Measurements from ENCODE around the gene POM121L2. TPM values are rescaled to one million over a fixed set of nuclear protein-coding genes. Genes with fewer than 3 reads are reported as not detected.

The POM121L2 gene
- total RNA-seq, 2 donors from 2014 or later = 0.62 TPM; not detected in 1

DNA sequence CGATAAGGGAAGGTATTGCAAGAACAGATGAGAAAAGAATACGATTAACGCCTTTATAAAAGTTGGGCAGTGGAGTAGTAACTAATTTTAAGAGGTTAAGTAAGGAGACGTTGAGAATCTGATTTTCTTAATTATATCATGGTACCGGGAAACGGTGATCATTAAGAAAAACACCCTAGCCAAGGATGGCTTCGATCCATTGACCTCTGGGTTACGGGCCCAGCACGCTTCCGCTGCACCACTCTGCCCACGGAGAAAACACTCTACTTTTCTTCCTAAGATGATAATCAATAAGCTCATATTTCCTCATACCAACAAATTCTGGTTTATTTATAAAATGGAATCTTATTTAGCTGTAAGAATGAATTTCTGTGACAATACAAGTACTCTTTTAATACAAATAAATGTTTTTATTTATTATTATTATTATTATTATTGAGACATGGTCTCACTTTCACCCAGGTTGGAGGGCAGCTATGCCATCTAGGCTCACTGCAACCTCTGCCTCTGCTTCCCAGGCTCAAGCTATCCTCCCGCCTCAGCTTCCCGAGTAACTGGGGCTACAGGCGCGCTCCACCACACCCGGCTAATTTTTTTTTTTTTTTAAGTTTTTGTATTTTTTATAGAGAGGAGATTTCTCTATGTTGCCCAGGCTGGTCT is 8.3 kb downstream of the POM121L2 start:
- intact Hi-C loops (cut with DNase I) = no loop called here
- TF ChIP-seq, protein P1, sequence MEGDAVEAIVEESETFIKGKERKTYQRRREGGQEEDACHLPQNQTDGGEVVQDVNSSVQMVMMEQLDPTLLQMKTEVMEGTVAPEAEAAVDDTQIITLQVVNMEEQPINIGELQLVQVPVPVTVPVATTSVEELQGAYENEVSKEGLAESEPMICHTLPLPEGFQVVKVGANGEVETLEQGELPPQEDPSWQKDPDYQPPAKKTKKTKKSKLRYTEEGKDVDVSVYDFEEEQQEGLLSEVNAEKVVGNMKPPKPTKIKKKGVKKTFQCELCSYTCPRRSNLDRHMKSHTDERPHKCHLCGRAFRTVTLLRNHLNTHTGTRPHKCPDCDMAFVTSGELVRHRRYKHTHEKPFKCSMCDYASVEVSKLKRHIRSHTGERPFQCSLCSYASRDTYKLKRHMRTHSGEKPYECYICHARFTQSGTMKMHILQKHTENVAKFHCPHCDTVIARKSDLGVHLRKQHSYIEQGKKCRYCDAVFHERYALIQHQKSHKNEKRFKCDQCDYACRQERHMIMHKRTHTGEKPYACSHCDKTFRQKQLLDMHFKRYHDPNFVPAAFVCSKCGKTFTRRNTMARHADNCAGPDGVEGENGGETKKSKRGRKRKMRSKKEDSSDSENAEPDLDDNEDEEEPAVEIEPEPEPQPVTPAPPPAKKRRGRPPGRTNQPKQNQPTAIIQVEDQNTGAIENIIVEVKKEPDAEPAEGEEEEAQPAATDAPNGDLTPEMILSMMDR (IDR thresholded peaks at IDR 0.05) = no peak
- TF ChIP-seq POLR2AphosphoS5 (IDR thresholded peaks at IDR 0.05) = no peak
- no peak for TF ChIP-seq POLR2A (IDR thresholded peaks at IDR 0.05)
- H3K4me1 ChIP-seq (replicated peaks) = no peaks in the 10 kb centered on the region
- no peak for DNase-seq (ENCODE audit: low spot score)
- H3K27me3 ChIP-seq (replicated peaks; ENCODE audit: insufficient read depth) = peaks cover 31% of the 10 kb centered on the region
- WGBS = 32% methylated on average over 16 of the region's 16 CpGs
- H3K9me3 ChIP-seq = no peaks in the 10 kb centered on the region
- H3K27ac ChIP-seq = no peak overlapping the region
- no peaks in the 10 kb centered on the region for H3K36me3 ChIP-seq
- H3K4me3 ChIP-seq = no peak overlapping the region

DNA sequence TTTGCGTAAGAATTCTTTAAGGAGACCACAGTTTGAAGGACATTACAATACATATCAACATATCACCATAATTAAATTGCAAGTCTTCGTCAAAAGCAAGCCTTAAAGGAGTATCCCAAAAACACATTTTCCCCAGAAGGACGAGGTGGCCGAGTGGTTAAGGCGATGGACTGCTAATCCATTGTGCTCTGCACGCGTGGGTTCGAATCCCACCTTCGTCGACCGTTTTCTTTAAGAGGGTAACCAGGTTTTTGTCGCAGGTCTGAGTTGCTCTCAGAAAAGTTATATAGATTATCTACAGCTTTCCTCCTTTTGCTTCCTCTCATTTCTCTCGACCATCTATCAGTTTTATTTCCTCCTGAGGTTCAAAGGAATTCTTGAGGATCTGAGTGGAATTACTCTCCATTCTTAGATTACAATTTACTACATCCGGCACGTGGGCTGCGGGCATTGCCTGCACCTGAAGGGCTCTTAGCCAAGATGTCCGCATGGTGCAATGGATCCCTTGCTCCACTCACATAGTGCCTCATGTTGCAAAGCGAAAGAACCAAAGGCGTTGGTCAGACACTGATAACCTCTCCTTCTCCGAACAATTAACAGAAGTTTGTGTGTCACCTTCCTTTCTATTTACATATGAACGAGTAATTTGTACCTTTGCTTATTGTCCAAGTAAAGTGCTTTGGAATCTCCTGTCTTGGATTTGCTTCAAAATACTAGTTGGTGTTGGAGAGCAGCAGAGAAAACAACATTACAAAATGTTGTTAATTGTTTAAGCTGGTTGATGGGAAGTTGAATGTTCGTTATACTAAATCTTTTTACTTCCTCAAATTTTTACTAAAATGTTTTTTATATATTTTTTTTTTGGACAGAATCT is 14.0 kb downstream of the POM121L2 start:
- H3K4me3 ChIP-seq = no peak overlapping the region
- no peaks in the 10 kb centered on the region for H3K4me1 ChIP-seq (replicated peaks)
- H3K27ac ChIP-seq = no peak overlapping the region
- H3K36me3 ChIP-seq = no peaks in the 10 kb centered on the region
- DNase-seq (ENCODE audit: low spot score) = no peak
- TF ChIP-seq, protein P1 (IDR thresholded peaks at IDR 0.05) = no peak
- TF ChIP-seq POLR2AphosphoS5 (IDR thresholded peaks at IDR 0.05) (no peak), POLR2A (IDR thresholded peaks at IDR 0.05) (no peak)
- intact Hi-C loops (cut with DNase I) = no loop called here
- WGBS = 26% methylated on average over 22 of the region's 22 CpGs
- peaks cover 53% of the 10 kb centered on the region for H3K27me3 ChIP-seq (replicated peaks; ENCODE audit: insufficient read depth)
- H3K9me3 ChIP-seq = no peaks in the 10 kb centered on the region

DNA sequence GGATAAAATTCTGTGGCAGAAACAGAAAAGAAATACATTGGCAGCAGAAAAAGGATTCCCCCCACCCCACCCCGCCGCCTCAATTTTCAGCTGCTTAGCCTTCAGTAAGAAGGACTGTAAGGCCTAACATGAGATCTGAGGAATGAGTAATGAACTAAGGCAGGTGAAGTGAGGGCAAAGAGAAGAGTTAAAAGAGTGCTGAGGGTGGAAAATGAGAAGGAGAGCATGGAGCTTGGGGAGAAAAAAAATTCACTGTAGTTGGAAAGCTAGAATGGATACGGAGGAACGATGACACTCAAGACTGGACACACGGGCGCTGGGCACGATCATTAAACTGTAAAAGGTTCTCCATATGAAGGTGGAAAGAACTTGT is 14.6 kb downstream of the POM121L2 start:
- intact Hi-C loops (cut with DNase I) = no loop called here
- H3K27ac ChIP-seq = no peak overlapping the region
- no peak overlapping the region for H3K4me3 ChIP-seq
- TF ChIP-seq, protein P1 (IDR thresholded peaks at IDR 0.05) = no peak
- TF ChIP-seq POLR2A (IDR thresholded peaks at IDR 0.05) (no peak), POLR2AphosphoS5 (IDR thresholded peaks at IDR 0.05) (no peak)
- H3K27me3 ChIP-seq (replicated peaks; ENCODE audit: insufficient read depth) = peaks cover 52% of the 10 kb centered on the region
- H3K36me3 ChIP-seq = no peaks in the 10 kb centered on the region
- no peaks in the 10 kb centered on the region for H3K4me1 ChIP-seq (replicated peaks)
- DNase-seq (ENCODE audit: low spot score) = no peak
- 12% methylated on average over 7 of the region's 7 CpGs for WGBS
- H3K9me3 ChIP-seq = no peaks in the 10 kb centered on the region

DNA sequence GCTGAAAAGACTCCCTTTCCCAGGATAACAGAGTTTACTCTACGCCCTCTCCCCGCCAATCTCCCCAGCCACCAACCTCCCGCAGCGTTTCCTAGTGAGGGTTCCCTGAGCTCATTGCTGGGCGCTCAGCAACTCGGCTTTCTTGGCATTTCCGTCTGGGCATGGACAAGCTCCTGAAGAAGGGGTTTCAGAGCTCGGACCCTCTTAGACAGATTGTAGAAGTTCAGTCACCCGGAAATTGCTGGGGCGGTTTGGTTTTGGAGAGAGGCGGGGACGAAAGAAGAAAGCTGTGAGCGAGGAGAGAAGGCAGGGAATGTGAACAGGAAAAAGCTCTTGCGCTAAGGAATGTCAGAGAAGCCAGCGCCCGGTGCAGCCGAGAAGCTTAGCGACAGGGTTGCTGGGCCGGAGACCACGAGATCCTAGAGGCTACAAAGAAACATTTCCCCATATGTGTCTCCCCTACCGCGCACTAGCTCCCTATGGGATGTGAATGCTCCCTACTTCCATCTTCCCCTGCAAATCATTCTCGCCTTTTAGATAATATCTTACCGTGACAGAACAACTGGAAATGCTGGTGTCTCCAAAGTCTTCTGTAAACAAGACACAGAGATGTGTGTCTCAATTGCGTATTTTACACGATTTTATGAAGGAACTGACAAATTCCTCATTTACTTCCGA is 15.8 kb downstream of the POM121L2 start:
- peaks cover 55% of the 10 kb centered on the region for H3K27me3 ChIP-seq (replicated peaks; ENCODE audit: insufficient read depth)
- WGBS = 5% methylated on average over 27 of the region's 27 CpGs
- intact Hi-C loops (cut with DNase I) = no loop called here
- TF ChIP-seq, protein P1 (IDR thresholded peaks at IDR 0.05) = no peak
- TF ChIP-seq POLR2AphosphoS5 (IDR thresholded peaks at IDR 0.05) = no peak
- TF ChIP-seq POLR2A (IDR thresholded peaks at IDR 0.05) = no peak
- H3K27ac ChIP-seq = no peak overlapping the region
- H3K4me3 ChIP-seq = no peak overlapping the region
- no peaks in the 10 kb centered on the region for H3K36me3 ChIP-seq
- H3K4me1 ChIP-seq (replicated peaks) = no peaks in the 10 kb centered on the region
- DNase-seq (ENCODE audit: low spot score) = no peak
- no peaks in the 10 kb centered on the region for H3K9me3 ChIP-seq
